GM18909 (cell line): ENCODE results near the gene PDP2.
A peak's percentile ranks its signal among the peaks of the same experiment; 100 is the strongest.

ENCODE experiments used
- ATAC-seq: cut with Tn5 transposase; IDR thresholded peaks from one replicate; pipeline ENCODE4 v1.9.1; 2021; ENCODE audit warnings: mild to moderate bottlenecking; ENCODE audit not compliant: unreplicated experiment, poor library complexity

Gene PDP2

DNA sequence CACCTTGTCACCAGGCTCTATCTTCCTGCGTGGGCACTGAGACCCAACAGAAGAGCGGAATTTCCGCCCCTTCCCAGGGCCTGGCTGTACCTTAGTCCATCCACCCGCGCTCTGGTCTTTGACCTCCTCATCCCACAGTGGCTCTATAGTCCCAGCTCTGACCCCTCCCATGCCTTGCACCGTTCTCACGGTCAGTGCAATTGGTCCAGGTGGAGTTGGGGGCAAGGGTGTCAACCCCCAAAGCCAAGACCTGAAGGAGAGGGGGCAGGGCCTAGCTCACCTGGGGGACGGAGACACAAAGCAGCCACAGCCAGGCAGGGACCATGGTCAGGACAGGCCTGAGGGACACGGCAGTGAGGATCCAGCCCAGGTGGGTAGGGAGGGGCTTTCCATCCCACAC is 37.4 kb downstream of the PDP2 start:
- no peak for ATAC-seq

DNA sequence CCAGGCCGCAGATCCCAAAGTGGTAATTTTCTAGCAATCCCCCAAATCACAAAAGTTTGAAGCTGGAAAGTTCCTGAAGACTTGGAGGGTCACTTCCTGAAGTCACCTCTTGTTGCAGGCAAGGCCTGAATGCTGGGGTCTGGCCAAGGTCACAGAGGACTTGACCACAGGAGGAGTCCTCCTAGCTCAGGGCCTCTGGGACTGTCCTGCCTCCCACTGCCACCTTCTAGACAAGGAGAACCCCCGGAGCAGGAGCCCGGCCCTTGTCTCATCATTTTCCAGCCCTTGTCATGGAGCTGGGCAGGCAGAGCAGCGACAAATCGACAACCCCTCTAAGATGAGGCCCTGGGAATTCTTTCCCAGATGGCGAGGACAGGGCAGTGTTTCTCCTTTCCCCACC is 38.0 kb downstream of the PDP2 start:
- ATAC-seq: no peak

DNA sequence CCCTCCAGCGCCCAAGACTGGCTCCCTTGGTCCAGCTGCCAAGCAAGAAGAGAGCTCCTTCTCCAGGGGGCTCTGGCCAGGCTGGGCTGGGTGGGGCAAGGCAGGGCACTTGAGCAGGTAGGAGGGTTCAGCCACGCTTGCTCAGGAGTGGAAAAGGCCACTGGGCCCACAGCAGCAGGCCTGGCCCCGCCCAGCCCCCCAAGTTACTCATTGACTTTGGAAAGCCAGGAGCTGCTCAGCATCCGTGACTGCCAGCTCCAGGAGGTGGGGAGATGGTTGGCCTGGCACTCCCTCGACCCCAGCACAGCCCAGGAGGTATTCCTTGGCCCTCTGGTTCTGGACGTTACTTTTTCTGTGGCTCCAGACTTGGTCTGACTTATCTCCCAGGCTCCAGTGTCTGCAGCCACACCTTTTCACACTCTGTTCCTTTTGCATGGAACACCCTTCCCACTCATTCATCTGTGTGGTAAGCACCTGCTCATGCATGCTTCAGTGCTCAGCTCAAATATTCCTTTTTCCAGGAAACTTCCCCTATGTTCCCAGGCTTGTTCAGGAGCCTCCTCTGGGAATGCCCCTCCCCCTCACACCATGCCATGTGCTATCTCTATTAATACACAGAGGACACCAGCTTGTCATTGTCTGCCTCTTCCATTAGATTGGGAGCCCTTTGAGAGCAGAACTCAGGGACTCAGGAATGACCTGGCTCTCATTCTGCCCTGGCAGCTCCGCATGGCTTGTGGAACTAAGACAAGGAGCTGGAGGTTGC is 38.7 kb downstream of the PDP2 start, which contains the start of gene CDH16:
Gene CDH16, minus strand, starts transcription at position 83 of the 766 bp plus-strand sequence. CDS start 820 bp downstream, outside the sequence.
- ATAC-seq: no peak

- ATAC-seq: no peak
Observed at GRCh38 chr16:66919569-66920298, 39.4 kb downstream of the PDP2 start.

GRCh38 chr16:66920299-66920590 is 39.9 kb downstream of the PDP2 start:
- ATAC-seq: no peak

DNA sequence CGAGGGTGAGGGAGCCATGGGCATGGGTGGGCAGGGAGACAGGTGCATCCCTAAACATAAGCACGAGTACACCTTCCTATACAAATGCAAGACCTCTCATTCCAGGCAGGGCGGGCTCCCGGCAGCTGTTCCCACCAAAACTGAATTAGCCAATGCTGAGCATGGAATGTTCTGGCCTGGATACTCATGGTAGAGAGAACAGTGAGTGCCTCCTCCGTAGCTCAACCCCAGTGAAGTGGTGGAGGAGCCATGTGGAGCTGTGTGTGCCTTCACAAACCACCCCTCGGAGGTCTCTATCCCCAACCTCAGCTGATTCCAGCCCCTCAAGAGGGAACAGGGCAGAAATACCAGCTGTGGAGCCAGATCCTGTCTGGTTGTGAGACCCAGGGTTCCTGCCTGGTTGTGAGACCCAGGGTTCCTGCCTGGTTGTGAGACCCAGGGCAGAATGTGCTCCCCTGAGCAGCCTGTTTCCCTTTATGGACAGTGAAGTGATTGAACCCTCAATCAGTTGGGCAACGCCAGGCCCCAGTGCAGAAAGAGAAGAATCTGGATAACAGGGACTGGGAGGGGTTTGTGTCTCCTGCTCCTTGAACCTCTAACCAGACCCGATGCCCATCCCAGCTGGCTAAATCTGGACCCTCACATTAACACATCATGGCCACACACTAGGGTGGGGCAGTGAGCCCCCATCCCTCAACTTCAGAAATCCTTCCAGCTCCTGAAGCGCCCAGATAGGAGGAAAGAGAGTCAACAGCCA is 40.8 kb downstream of the PDP2 start:
- no peak for ATAC-seq

DNA sequence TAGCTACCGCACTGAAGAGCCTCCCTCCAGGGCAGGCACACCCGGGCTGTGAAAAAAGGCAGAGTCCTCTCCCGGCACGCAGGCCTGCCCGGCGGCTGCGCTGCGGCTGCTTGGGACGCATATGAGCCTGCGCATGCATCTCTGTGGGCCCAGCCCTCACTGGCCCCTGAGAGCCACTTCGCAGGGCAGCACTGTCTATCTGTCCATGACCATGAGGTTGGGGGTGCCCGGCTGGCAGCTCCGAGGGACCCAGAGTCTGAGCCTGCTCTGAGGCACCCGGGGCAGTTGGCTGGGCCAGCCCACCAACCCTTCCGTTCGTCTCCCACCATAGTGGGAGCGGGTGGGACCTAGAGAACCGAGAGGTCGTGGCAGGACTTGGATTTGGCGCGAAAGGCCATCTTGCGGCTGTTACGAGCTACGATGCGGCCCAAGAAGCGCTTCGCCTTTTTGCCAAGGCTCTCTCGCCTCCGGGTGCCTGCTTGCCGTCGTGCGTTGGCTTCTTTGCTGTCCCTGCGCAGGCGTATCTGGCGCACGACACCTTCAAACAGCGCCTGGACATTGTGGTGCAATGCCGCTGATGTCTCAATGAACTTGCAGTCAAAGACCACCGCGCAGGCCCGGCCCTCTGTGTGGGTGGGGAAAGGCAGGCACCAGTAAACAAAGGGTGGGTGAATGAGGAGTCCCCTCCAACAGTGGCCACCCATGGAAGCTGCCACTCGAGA is 41.6 kb downstream of the PDP2 start:
- no peak for ATAC-seq

- no peak for ATAC-seq
Observed at GRCh38 chr16:66923247-66923731, 43.0 kb downstream of the PDP2 start.

DNA sequence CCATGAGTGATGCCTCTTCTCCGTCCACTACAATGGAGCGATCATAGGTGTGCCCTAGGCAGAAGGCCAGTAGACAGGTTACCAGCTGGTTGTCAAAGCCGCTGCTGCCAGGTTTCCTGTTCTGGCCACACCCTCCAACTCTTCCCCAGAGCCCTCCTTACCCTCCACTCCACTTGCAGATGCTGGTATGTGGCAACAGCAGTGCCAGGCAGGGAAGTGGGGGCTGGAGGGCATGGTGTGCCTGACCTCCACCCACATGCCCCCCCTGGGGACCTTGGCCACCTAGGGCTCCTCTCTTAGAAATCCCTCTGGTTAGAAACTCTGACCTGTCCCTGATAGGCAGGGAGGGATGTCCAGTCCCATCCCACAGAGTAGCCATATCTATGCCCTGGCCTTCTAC is 43.6 kb downstream of the PDP2 start:
- no peak for ATAC-seq

GRCh38 chr16:66924527-66925321 is 44.4 kb downstream of the PDP2 start:
- ATAC-seq: peak; percentile 52

DNA sequence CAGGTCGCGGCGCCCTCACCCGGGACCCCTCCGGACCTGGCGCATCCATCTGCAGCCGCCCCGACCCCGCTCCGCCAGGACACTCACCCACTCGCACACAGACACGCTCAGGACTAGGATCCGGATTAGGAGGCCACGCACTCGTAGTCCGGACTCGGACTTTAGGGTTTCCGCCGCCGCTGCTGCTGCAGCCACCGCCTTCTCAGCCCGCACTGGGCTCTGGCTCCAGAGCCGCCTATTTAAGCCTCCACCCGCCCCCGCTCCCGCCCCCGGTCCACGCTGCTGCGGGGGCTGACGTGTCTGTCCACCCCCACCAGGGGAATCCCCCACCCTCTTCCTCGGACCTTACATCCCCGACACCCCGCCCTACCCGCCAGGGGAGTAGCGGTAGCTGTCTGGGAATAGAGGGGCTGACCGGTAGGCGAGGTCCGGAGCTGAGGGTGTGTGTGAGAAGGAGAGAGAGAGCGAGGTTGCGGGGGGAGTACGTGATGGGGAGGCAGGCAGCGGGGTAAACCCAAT is 45.1 kb downstream of the PDP2 start, which contains the start of gene RRAD:
Gene RRAD, minus strand, starts transcription at position 214 of the 519 bp plus-strand sequence. CDS start 356 bp downstream, outside the sequence.
- peak; percentile 30 for ATAC-seq

- no peak for ATAC-seq
Observed at GRCh38 chr16:66926171-66926947, 46.0 kb downstream of the PDP2 start.

DNA sequence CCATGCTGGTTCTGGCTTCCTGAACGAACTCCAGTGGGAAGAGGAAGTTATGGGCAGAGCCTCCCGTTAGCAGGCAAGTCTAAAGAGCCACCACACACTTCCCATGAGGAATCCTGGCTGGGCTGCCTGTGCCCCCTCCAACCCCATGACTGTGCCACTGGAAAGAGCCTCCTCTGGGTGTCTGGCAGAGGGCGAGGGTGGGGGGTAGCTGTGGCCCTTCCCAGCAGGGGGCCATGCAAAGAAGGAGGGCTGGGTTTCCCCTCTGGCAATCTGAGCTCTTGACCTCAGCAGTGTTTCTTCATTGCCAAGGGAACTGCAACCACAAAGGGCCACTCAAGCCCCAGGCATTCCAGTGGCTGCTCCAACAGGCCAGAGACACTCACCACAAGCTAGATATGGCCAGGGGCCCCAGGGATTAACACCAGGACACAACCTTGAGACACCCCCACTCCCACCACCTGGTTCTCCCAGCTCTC is 46.7 kb downstream of the PDP2 start:
- ATAC-seq: no peak

DNA sequence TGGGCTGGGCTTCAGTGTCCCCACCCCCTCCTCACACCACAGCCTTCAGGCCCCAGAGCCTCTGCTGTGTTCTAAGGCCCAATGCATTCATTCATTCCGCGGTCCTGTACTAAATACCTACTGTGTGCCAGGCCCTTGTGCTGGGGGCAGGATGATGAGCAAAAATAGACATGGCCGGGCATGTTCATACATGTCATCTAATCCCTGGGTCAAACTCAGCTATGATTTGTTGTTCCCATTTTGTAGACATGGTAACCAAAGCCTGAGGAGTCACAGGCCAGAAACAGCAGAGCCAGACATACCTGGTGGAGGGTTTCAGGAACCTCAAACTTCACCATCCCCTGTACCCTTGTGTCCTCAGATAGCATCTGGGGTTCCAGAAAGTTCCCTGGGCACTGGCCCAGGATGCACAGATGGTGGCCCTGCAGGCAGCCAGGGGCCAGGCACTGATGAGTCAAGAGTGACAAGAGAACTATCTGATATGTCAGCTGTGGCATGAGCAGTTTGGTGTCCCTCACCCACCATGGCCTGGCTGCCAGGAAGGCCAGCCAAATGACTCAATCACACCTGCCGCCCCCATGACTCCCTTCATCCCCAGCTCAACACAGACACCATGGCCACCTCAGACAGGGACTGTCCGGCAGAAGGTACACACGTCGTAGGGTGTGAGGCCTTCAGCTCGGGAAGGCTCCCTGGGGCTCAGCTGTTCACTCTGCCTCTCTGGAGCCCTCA is 47.8 kb downstream of the PDP2 start:
- no peak for ATAC-seq

DNA sequence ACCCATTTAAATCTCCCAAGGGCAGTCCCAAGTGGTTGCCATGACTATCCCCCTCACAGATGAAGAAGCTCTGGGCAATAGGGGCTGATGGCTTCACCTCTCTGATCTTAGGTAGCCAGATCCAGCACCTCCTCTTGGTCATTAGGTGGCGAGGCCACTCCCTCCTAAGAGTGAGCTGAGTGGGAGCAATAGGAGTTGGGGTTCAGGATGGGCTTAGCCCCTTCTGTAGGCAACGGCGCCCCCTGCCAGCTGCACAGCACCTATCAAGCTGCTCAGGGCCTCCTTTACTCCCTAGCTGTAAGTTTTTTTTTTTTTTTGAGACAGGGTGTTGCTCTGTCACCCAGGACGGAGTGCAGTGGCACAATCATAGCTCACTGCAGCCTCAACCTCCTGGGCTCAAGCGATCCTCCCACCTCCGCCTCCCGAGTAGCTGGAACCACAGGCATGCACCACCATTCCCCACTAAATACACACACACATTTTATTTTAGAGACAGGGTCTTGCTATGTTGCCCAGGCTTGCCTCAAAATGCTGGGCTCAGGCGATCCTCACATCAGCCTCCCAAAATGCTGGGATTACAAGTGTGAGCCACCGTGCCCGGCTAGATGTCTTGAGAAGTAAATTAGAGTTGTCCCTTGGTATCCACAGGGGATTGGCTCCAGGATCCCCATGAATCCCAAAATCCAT is 48.5 kb downstream of the PDP2 start:
- ATAC-seq: no peak

GRCh38 chr16:66930189-66930588 is 49.9 kb downstream of the PDP2 start:
- ATAC-seq: no peak

DNA sequence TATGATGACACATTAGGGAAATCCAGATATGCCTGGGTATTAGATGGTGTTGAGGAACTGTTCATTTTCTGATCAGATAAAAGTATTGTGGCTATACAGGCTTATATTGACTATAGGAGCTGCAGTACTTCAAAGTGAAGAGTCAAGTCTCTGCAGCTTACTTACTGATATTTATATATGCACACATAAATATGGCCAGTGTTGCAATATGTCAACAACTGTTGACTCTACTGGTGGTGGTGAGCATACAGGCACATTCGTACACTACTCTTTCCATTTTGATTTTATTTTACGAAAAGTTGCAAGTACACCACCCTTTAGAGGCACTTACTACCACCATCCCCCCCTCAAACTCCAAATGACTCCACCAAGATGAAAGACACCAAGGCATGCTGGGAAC is 51.4 kb downstream of the PDP2 start:
- ATAC-seq: no peak
